Loucy (cell line): ENCODE results near the gene STXBP6.

ENCODE experiments used
- H2AFZ ChIP-seq: fragments of 200-600 bp; sonication (generic); 2 replicates; pipeline ENCODE4 v1.6.0; 2016; ENCODE audit warnings: antibody characterized with exemption, mild to moderate bottlenecking, low read length, moderate library complexity
- H3F3A ChIP-seq: fragments of 200-600 bp; 2 replicates; pipeline ENCODE4 v1.6.0; 2016; ENCODE audit warnings: antibody characterized with exemption, low read depth, mild to moderate bottlenecking
- H3K27me3 ChIP-seq: fragments of 200-600 bp; sonication (generic); 2 replicates; pipeline ENCODE4 v1.6.1; 2014; ENCODE audit warnings: low read length, mild to moderate bottlenecking; ENCODE audit not compliant: insufficient read depth, poor library complexity, severe bottlenecking
- H3K36me3 ChIP-seq: fragments of 200-600 bp; sonication (generic); 2 replicates; pipeline ENCODE4 v1.6.1; 2016; ENCODE audit warnings: low read length; ENCODE audit not compliant: insufficient read depth
- H3K4me1 ChIP-seq: fragments of 200-600 bp; sonication (generic); 2 replicates; pipeline ENCODE4 v1.5.1; 2014; ENCODE audit warnings: low read length, mild to moderate bottlenecking; ENCODE audit not compliant: insufficient read depth, poor library complexity, severe bottlenecking
- H3K4me2 ChIP-seq: fragments of 200-600 bp; sonication (generic); 2 replicates; pipeline ENCODE4 v1.6.0; 2014; ENCODE audit warnings: antibody characterized with exemption, low read length, low read depth, mild to moderate bottlenecking; ENCODE audit not compliant: poor library complexity, severe bottlenecking
- H3K4me3 ChIP-seq: fragments of 200-600 bp; sonication (generic); 2 replicates; pipeline ENCODE4 v1.5.1; 2014; ENCODE audit warnings: low read length, mild to moderate bottlenecking, mixed read lengths; ENCODE audit not compliant: poor library complexity, severe bottlenecking
- H3K79me2 ChIP-seq: fragments of 200-600 bp; sonication (generic); 2 replicates; pipeline ENCODE4 v1.6.1; 2014; ENCODE audit warnings: low read length; ENCODE audit not compliant: insufficient read depth
- H3K9ac ChIP-seq: fragments of 200-600 bp; sonication (generic); 2 replicates; pipeline ENCODE4 v1.6.0; 2014; ENCODE audit warnings: mild to moderate bottlenecking, low read depth, low read length, moderate library complexity; ENCODE audit not compliant: poor library complexity, severe bottlenecking
- H3K9me2 ChIP-seq: fragments of 200-600 bp; sonication (generic); replicated peaks from 2 replicates; pipeline ENCODE4 v1.6.1; 2016; ENCODE audit warnings: low read depth, low read length, mixed read lengths
- H3K9me3 ChIP-seq: fragments of 200-600 bp; sonication (generic); 2 replicates; pipeline ENCODE4 v1.6.1; 2014; ENCODE audit warnings: mild to moderate bottlenecking, antibody characterized with exemption, low read length, low read depth; ENCODE audit not compliant: insufficient read depth
- H4K20me1 ChIP-seq: fragments of 200-600 bp; sonication (generic); 2 replicates; pipeline ENCODE4 v1.6.0; 2014; ENCODE audit warnings: antibody characterized with exemption, low read length, mild to moderate bottlenecking; ENCODE audit not compliant: insufficient read depth, poor library complexity, severe bottlenecking
- EZH2phosphoT487 ChIP-seq: fragments of 200-600 bp; IDR thresholded peaks from 2 replicates; pipeline ENCODE4 v1.6.1; 2018; ENCODE audit warnings: antibody characterized with exemption, mild to moderate bottlenecking, moderate library complexity, borderline replicate concordance
- TF ChIP-seq, protein P1 (sequence below): fragments of 200-600 bp; sonication (generic); conservative IDR thresholded peaks from 2 replicates; pipeline ENCODE4 v1.5.1; 2014; ENCODE audit warnings: mild to moderate bottlenecking, antibody characterized with exemption, low read length

The STXBP6 gene

GRCh38 chr14:25006031-25006430 lies 43.9 kb downstream of the STXBP6 start:
- Histone ChIP-seq H3K4me3 (no peak overlapping the region), H2AFZ (no peak overlapping the region), H3F3A (no peaks in the 10 kb centered on the region), H3K9me3 (no peaks in the 10 kb centered on the region), H3K36me3 (no peaks in the 10 kb centered on the region), H3K9me2 (no peaks in the 10 kb centered on the region), H4K20me1 (no peaks in the 10 kb centered on the region), H3K27me3 (no peaks in the 10 kb centered on the region), H3K79me2 (no peaks in the 10 kb centered on the region), H3K4me2 (no peak overlapping the region), H3K4me1 (no peaks in the 10 kb centered on the region), H3K9ac (no peak overlapping the region)
- TF ChIP-seq, protein P1, sequence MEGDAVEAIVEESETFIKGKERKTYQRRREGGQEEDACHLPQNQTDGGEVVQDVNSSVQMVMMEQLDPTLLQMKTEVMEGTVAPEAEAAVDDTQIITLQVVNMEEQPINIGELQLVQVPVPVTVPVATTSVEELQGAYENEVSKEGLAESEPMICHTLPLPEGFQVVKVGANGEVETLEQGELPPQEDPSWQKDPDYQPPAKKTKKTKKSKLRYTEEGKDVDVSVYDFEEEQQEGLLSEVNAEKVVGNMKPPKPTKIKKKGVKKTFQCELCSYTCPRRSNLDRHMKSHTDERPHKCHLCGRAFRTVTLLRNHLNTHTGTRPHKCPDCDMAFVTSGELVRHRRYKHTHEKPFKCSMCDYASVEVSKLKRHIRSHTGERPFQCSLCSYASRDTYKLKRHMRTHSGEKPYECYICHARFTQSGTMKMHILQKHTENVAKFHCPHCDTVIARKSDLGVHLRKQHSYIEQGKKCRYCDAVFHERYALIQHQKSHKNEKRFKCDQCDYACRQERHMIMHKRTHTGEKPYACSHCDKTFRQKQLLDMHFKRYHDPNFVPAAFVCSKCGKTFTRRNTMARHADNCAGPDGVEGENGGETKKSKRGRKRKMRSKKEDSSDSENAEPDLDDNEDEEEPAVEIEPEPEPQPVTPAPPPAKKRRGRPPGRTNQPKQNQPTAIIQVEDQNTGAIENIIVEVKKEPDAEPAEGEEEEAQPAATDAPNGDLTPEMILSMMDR, result no peak
- no peak for TF ChIP-seq EZH2phosphoT487

- Histone ChIP-seq H2AFZ (no peak overlapping the region), H4K20me1 (no peaks in the 10 kb centered on the region), H3K9me2 (no peaks in the 10 kb centered on the region), H3K36me3 (no peaks in the 10 kb centered on the region), H3K79me2 (no peaks in the 10 kb centered on the region), H3K4me2 (no peak overlapping the region), H3K9ac (no peak overlapping the region), H3K4me3 (no peak overlapping the region), H3K27me3 (no peaks in the 10 kb centered on the region), H3K4me1 (no peaks in the 10 kb centered on the region), H3F3A (no peaks in the 10 kb centered on the region), H3K9me3 (no peaks in the 10 kb centered on the region)
- TF ChIP-seq, protein P1, result no peak
- TF ChIP-seq EZH2phosphoT487, result no peak
Measured at GRCh38 chr14:25004389-25004809, 45.5 kb downstream of the STXBP6 start.

GRCh38 chr14:25003537-25003936 lies 46.4 kb downstream of the STXBP6 start:
- no peak for TF ChIP-seq EZH2phosphoT487
- TF ChIP-seq, protein P1, result no peak
- H3F3A ChIP-seq, result no peaks in the 10 kb centered on the region

More at GRCh38 chr14:25003537-25003936, 46.4 kb downstream of the STXBP6 start:
- no peaks in the 10 kb centered on the region for H3K4me1 ChIP-seq
- no peaks in the 10 kb centered on the region for H4K20me1 ChIP-seq
- no peaks in the 10 kb centered on the region for H3K9me3 ChIP-seq
- no peak overlapping the region for H3K4me3 ChIP-seq
- H3K9ac ChIP-seq, result no peak overlapping the region
- no peaks in the 10 kb centered on the region for H3K79me2 ChIP-seq
- H3K9me2 ChIP-seq, result no peaks in the 10 kb centered on the region
- no peaks in the 10 kb centered on the region for H3K27me3 ChIP-seq
- no peak overlapping the region for H3K4me2 ChIP-seq
- no peak overlapping the region for H2AFZ ChIP-seq
- H3K36me3 ChIP-seq, result no peaks in the 10 kb centered on the region
